ENCODE data around the gene ADAMTS10.

ADAMTS10 gene

GRCh38 chr19:8610041-8610935 is at the start of gene ADAMTS10:
ADAMTS10 (minus strand) TSS chr19:8610715; CDS start chr19:8605710, 5,005 bp downstream.
- no peak for TF ChIP-seq CTCF (IDR thresholded peaks at IDR 0.05; ENCODE audit: low read depth, low read length)
- no peak for DNase-seq (ENCODE audit: extremely low read depth, low read depth)

DNA sequence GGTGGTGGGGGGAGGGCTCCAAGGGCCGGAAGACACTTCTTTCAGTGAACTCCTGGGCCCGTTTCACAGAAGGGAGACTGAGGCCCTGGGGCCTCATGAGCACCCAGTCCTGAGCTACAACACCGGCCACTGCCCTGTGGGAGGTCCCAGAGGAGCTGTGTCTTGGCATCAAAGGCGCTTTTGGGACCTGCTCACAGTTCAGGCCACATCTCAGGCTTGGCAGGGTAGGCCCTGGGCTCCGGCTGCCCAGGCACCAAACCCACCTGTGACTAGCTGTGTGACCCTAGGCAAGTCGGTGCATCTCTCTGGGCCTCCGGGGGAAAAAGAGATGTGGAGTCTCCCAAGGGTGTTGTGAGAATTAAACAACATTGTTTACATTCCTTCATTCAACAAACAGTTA is 49.4 kb upstream of the ADAMTS10 start:
- no peak for TF ChIP-seq CTCF (IDR thresholded peaks at IDR 0.05; ENCODE audit: low read depth, low read length)
- no peak for DNase-seq (ENCODE audit: extremely low read depth, low read depth)

- no peak for DNase-seq (ENCODE audit: extremely low read depth, low read depth)
- no peak for TF ChIP-seq CTCF (IDR thresholded peaks at IDR 0.05; ENCODE audit: low read depth, low read length)
These were observed 47.4 kb upstream of the ADAMTS10 start for GRCh38 chr19:8657869-8658268.

DNA sequence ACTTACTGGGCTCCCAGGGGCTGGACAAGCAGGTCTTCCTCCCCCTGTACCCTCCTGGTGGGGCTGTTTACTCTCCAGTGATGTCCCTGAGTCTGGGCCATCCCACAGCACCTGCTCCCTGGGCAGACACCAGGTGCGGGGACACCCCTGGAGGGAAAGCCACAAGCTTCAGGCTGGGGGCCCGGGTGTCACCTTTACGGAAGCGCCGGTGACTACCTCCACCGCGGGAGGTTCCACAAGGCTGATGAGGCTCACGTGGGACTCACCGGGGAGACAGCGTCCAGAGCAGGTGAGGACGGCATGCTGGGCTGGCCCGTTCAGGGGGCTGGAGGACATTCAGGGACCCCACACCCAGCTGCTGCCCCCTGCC is 44.8 kb upstream of the ADAMTS10 start:
- no peak for DNase-seq (ENCODE audit: extremely low read depth, low read depth)
- TF ChIP-seq CTCF (IDR thresholded peaks at IDR 0.05; ENCODE audit: low read depth, low read length): no peak

DNA sequence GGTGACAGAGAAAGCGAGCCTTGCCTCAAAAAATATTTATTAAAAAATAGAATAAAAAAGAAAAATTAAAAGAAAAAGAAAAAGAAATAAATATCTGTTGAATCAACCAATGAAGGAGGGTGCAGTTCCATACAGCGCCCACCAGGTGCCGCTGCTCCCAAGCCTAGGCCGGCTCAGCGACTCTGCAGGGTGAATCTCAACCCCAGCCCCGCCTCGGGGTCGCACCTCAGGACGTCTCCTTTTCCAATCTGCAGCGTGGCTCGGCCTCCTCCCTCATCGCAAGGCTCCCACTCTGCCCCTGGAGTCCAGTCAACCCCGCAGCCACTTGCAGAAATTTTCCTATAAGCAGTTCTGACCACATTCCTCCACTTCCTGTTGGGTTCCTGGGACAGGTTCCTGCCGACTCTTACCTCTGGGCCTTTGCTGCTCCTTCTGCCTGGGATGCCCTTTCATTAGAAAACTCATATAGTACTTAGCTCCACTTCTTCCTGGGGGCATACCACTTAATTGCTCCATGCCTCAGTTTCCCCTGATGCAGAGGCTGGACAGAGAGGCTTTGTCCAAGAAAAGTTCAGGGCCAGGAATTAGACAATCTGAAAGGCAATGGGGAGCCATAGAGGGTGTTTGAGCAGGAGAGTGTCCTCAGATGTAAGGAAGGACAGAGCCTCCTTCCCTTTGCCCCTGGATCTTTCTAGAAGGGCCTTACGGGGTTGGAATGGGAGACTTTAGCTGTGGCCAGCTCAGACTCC is 44.2 kb upstream of the ADAMTS10 start:
- peak; percentile 96 for TF ChIP-seq CTCF (IDR thresholded peaks at IDR 0.05; ENCODE audit: low read depth, low read length)
- no peak for DNase-seq (ENCODE audit: extremely low read depth, low read depth)

GRCh38 chr19:8648240-8648639 is 37.7 kb upstream of the ADAMTS10 start:
- no peak for TF ChIP-seq CTCF (IDR thresholded peaks at IDR 0.05; ENCODE audit: low read depth, low read length)
- no peak for DNase-seq (ENCODE audit: extremely low read depth, low read depth)
